H9 (cell line): ENCODE data around the gene THSD7B. TPM values are rescaled to one million over a fixed set of nuclear protein-coding genes. Genes with fewer than 3 reads are reported as not detected.

ENCODE experiments used
- DNase-seq: peaks from one replicate; pipeline ENCODE4 v3.0.0-alpha.2; 2017
- H2AFZ ChIP-seq: one replicate; pipeline ENCODE4 v1.6.1; 2013; ENCODE audit warnings: mild to moderate bottlenecking, low read length, control low read depth, moderate library complexity
- H2AK5ac ChIP-seq: 2 replicates; pipeline ENCODE4 v1.6.1; 2013; ENCODE audit warnings: low read length, control low read depth, mixed read lengths; ENCODE audit not compliant: insufficient read length
- H2BK120ac ChIP-seq: one replicate; pipeline ENCODE4 v1.6.1; 2013; ENCODE audit warnings: low read depth, mild to moderate bottlenecking, low read length, control low read depth, inconsistent platforms; ENCODE audit not compliant: poor library complexity, severe bottlenecking
- H2BK12ac ChIP-seq: 2 replicates; pipeline ENCODE4 v1.6.1; 2013; ENCODE audit warnings: low read length, control low read depth, mixed read lengths, low read depth; ENCODE audit not compliant: insufficient read length
- H2BK15ac ChIP-seq: 2 replicates; pipeline ENCODE4 v1.6.1; 2013; ENCODE audit warnings: low read depth, low read length, control low read depth
- H2BK20ac ChIP-seq: one replicate; pipeline ENCODE4 v1.6.1; 2013; ENCODE audit warnings: low read depth, mild to moderate bottlenecking, low read length, control low read depth, inconsistent platforms; ENCODE audit not compliant: poor library complexity, severe bottlenecking
- H2BK5ac ChIP-seq: 2 replicates; pipeline ENCODE4 v1.6.1; 2013; ENCODE audit warnings: low read length, control low read depth, mixed read lengths; ENCODE audit not compliant: insufficient read length
- H3K14ac ChIP-seq: 2 replicates; pipeline ENCODE4 v1.6.1; 2013; ENCODE audit warnings: low read length, control low read depth; ENCODE audit not compliant: insufficient read depth
- H3K18ac ChIP-seq: 2 replicates; pipeline ENCODE4 v1.6.1; 2013; ENCODE audit warnings: low read depth, mild to moderate bottlenecking, mixed read lengths, low read length, control low read depth; ENCODE audit not compliant: insufficient read length
- H3K23ac ChIP-seq: 2 replicates; pipeline ENCODE4 v1.6.1; 2013; ENCODE audit warnings: low read length, control low read depth, mixed read lengths, low read depth; ENCODE audit not compliant: insufficient read length
- H3K23me2 ChIP-seq: 2 replicates; pipeline ENCODE4 v1.6.1; 2013; ENCODE audit warnings: low read depth, mild to moderate bottlenecking, mixed read lengths, low read length, control low read depth; ENCODE audit not compliant: insufficient read length, poor library complexity, severe bottlenecking
- H3K27ac ChIP-seq: 2 replicates; pipeline ENCODE4 v1.5.1; 2013; ENCODE audit warnings: low read length, control low read depth, mixed read lengths, low read depth; ENCODE audit not compliant: insufficient read length
- H3K27me3 ChIP-seq: 2 replicates; pipeline ENCODE4 v1.6.1; 2013; ENCODE audit warnings: low read length, control low read depth, inconsistent platforms; ENCODE audit not compliant: insufficient read depth
- H3K4ac ChIP-seq: 2 replicates; pipeline ENCODE4 v1.6.1; 2013; ENCODE audit warnings: low read depth, mild to moderate bottlenecking, control low read depth, inconsistent platforms, low read length, moderate library complexity
- H3K4me1 ChIP-seq: 2 replicates; pipeline ENCODE4 v1.6.1; 2013; ENCODE audit warnings: low read length, control low read depth, inconsistent platforms; ENCODE audit not compliant: insufficient read depth
- H3K4me2 ChIP-seq: 2 replicates; pipeline ENCODE4 v1.6.1; 2013; ENCODE audit warnings: low read length, control low read depth, mixed read lengths; ENCODE audit not compliant: insufficient read length, insufficient read depth
- H3K56ac ChIP-seq: 2 replicates; pipeline ENCODE4 v1.6.1; 2013; ENCODE audit warnings: low read depth, mild to moderate bottlenecking, mixed read lengths, low read length, control low read depth; ENCODE audit not compliant: insufficient read length
- H3K79me1 ChIP-seq: 2 replicates; pipeline ENCODE4 v1.6.1; 2013; ENCODE audit warnings: low read depth, mild to moderate bottlenecking, moderate library complexity, low read length, control low read depth, inconsistent platforms; ENCODE audit not compliant: insufficient read depth, poor library complexity, severe bottlenecking
- H3K79me2 ChIP-seq: 2 replicates; pipeline ENCODE4 v1.6.1; 2013; ENCODE audit warnings: low read length, control low read depth, inconsistent platforms; ENCODE audit not compliant: insufficient read depth
- H3K9ac ChIP-seq: 2 replicates; pipeline ENCODE4 v1.6.1; 2013; ENCODE audit warnings: low read length, control low read depth, mixed read lengths; ENCODE audit not compliant: insufficient read length; ENCODE audit errors: extremely low read depth
- H3K9me3 ChIP-seq: one replicate; pipeline ENCODE4 v1.6.1; 2013; ENCODE audit warnings: low read depth, low read length, inconsistent platforms; ENCODE audit not compliant: control insufficient read depth
- H3T11ph ChIP-seq: one replicate; pipeline ENCODE4 v1.6.1; 2013; ENCODE audit warnings: mild to moderate bottlenecking, low read length, control low read depth, inconsistent platforms
- H4K20me1 ChIP-seq: one replicate; pipeline ENCODE4 v1.6.1; 2013; ENCODE audit not compliant: control insufficient read depth, insufficient read length, insufficient read depth
- H4K5ac ChIP-seq: 2 replicates; pipeline ENCODE4 v1.6.1; 2013; ENCODE audit warnings: low read depth, mild to moderate bottlenecking, mixed read lengths, low read length, control low read depth; ENCODE audit not compliant: insufficient read length
- H4K8ac ChIP-seq: replicated peaks from 2 replicates; pipeline ENCODE4 v1.6.1; 2013; ENCODE audit warnings: low read length, control low read depth, mixed read lengths, low read depth; ENCODE audit not compliant: insufficient read length
- H4K91ac ChIP-seq: 2 replicates; pipeline ENCODE4 v1.6.1; 2013; ENCODE audit warnings: low read depth, mild to moderate bottlenecking, moderate library complexity, mixed read lengths, low read length, control low read depth; ENCODE audit not compliant: insufficient read length
- H3K27ac Mint-ChIP-seq, 3 experiments: 2 replicates in 2 of 3; 3 replicates in 1 of 3; pipeline ENCODE4 v1.8.0; 2020 to 2021; ENCODE audit warnings: mixed read lengths in 3 of 3, mild to moderate bottlenecking in 1 of 3, moderate library complexity in 1 of 3
- H3K27me3 Mint-ChIP-seq: 2 replicates; pipeline ENCODE4 v1.8.0; 2021; ENCODE audit warnings: low read depth, mild to moderate bottlenecking, moderate library complexity, mixed read lengths
- H3K36me3 Mint-ChIP-seq, 3 experiments: 2 replicates in 2 of 3; 3 replicates in 1 of 3; pipeline ENCODE4 v1.8.0; 2020 to 2021; ENCODE audit warnings: low read depth in 3 of 3, mixed read lengths in 3 of 3; ENCODE audit not compliant: insufficient read depth in 1 of 3
- H3K4me1 Mint-ChIP-seq, 2 experiments: 2 replicates each; pipeline ENCODE4 v1.8.0; 2020; ENCODE audit warnings: mixed read lengths in 2 of 2
- H3K4me3 Mint-ChIP-seq, 2 experiments: 2 replicates in 1 of 2; 3 replicates in 1 of 2; pipeline ENCODE4 v1.8.0; 2020 to 2021; ENCODE audit warnings: mild to moderate bottlenecking in 2 of 2, mixed read lengths in 2 of 2, moderate library complexity in 1 of 2
- H3K9me3 Mint-ChIP-seq, 2 experiments: 2 replicates in 1 of 2; 3 replicates in 1 of 2; pipeline ENCODE4 v1.8.0; 2020; ENCODE audit warnings: mild to moderate bottlenecking in 2 of 2, mixed read lengths in 2 of 2, moderate library complexity in 1 of 2
- CTCF ChIP-seq: fragments of 200-600 bp; sonication (generic); conservative IDR thresholded peaks from 3 replicates; pipeline ENCODE4 v1.8.0; 2021; ENCODE audit warnings: antibody characterized with exemption, mild to moderate bottlenecking
- WGBS: extraction: QIAGEN DNeasy Blood & Tissue Kit; methylation state at CpG from one replicate; pipeline ENCODE4 v1.1.7; 2013; ENCODE audit warnings: missing lambda C conversion rate, low lambda C conversion rate, mixed read lengths; ENCODE audit not compliant: insufficient read length; ENCODE audit errors: extremely low coverage; 5-methylcytosine and 5-hydroxymethylcytosine counted together
- total RNA-seq: library from RNA; stranded (reverse); gene quantifications from 2 replicates; pipeline ENCODE4 v1.2.1, GENCODE V29; 2021

The THSD7B gene
- total RNA-seq, 1 experiment from 2014 or later, result 0.85 TPM

- Histone ChIP-seq H2AFZ (no peak overlapping the region), H3K23ac (no peak overlapping the region), H2BK12ac (no peak overlapping the region), H3K18ac (no peak overlapping the region), H2AK5ac (no peak overlapping the region), H3K27me3 (no peaks in the 10 kb centered on the region), H3K4ac (no peak overlapping the region), H3K9ac (no peak overlapping the region), H3K56ac (no peak overlapping the region), H2BK20ac (no peak overlapping the region), H4K8ac (no peak overlapping the region), H3K79me2 (no peaks in the 10 kb centered on the region), H3K14ac (no peak overlapping the region), H3K4me1 (no peaks in the 10 kb centered on the region), H3K9me3 (no peaks in the 10 kb centered on the region), H4K20me1 (no peaks in the 10 kb centered on the region), H2BK5ac (no peak overlapping the region), H3K79me1 (no peaks in the 10 kb centered on the region), H3K23me2 (no peaks in the 10 kb centered on the region), H4K91ac (no peak overlapping the region), H4K5ac (no peak overlapping the region), H3K4me2 (no peak overlapping the region), H3T11ph (no peak overlapping the region), H2BK15ac (no peak overlapping the region), H2BK120ac (no peak overlapping the region), H3K27ac (no peak overlapping the region)
- Mint-ChIP-seq H3K4me1 (peaks cover under 1 to 4% of the 10 kb centered on the region in 2 experiments; a peak in 1 of 4 replicates), H3K4me3 (no peak overlapping the region), H3K27ac (no peak overlapping the region), H3K27me3 (no peaks in the 10 kb centered on the region), H3K9me3 (peaks cover 8 to 20% of the 10 kb centered on the region in 2 experiments; a peak in 4 of 5 replicates), H3K36me3 (peaks cover 0 to 10% (median 0%) of the 10 kb centered on the region in 3 experiments; a peak in 4 of 7 replicates)
- WGBS, result no CpG with 5 or more reads among the region's 4 CpGs
- no peak for TF ChIP-seq CTCF
- DNase-seq, result no peak
Measured at GRCh38 chr2:137705296-137705695, 940.0 kb downstream of the THSD7B start.
